GM23338 (cell line): ENCODE data around the gene MRTO4. TPM values are rescaled to one million over a fixed set of nuclear protein-coding genes. Genes with fewer than 3 reads are reported as not detected.

Experiments
- ATAC-seq: fragments of 200-7000 bp; cut with Tn5 transposase; 3 replicates; pipeline ENCODE4 v1.9.1; 2020
- DNase-seq: peaks from one replicate; pipeline ENCODE4 v3.0.0-alpha.2; 2015; ENCODE audit warnings: low spot score
- H2AFZ ChIP-seq: fragments of 200-600 bp; sonication (generic); 2 replicates; pipeline ENCODE4 v1.8.0; 2016; ENCODE audit warnings: antibody characterized with exemption, mild to moderate bottlenecking, moderate library complexity
- H3F3A ChIP-seq: fragments of 200-600 bp; sonication (generic); replicated peaks from 2 replicates; pipeline ENCODE4 v1.8.0; 2017; ENCODE audit warnings: antibody characterized with exemption, mixed run types, low read depth
- H3K27ac ChIP-seq: fragments of 200-600 bp; sonication (generic); 2 replicates; pipeline ENCODE4 v1.6.1; 2016; ENCODE audit warnings: low read depth
- H3K27me3 ChIP-seq: fragments of 200-600 bp; sonication (generic); 2 replicates; pipeline ENCODE4 v1.8.0; 2016; ENCODE audit warnings: mild to moderate bottlenecking, mixed run types, moderate library complexity; ENCODE audit not compliant: insufficient read depth
- H3K36me3 ChIP-seq: fragments of 200-600 bp; sonication (generic); 2 replicates; pipeline ENCODE4 v1.8.0; 2016; ENCODE audit warnings: mild to moderate bottlenecking; ENCODE audit not compliant: insufficient read depth
- H3K4me1 ChIP-seq: fragments of 200-600 bp; sonication (generic); 2 replicates; pipeline ENCODE4 v1.8.0; 2016; ENCODE audit warnings: mild to moderate bottlenecking, moderate library complexity; ENCODE audit not compliant: insufficient read depth
- H3K4me2 ChIP-seq: fragments of 200-600 bp; sonication (generic); 2 replicates; pipeline ENCODE4 v1.7.1; 2017; ENCODE audit warnings: mixed run types
- H3K4me3 ChIP-seq: fragments of 200-600 bp; sonication (generic); 2 replicates; pipeline ENCODE4 v1.6.1; 2016; ENCODE audit warnings: mixed run types
- H3K79me2 ChIP-seq: fragments of 200-600 bp; sonication (generic); replicated peaks from 2 replicates; pipeline ENCODE4 v1.8.0; 2017; ENCODE audit warnings: mild to moderate bottlenecking; ENCODE audit not compliant: insufficient read depth
- H3K9me2 ChIP-seq: fragments of 200-600 bp; sonication (generic); 2 replicates; pipeline ENCODE4 v1.8.0; 2017; ENCODE audit not compliant: insufficient read depth
- H4K20me1 ChIP-seq: fragments of 200-600 bp; sonication (generic); replicated peaks from 2 replicates; pipeline ENCODE4 v1.8.0; 2017; ENCODE audit warnings: mild to moderate bottlenecking; ENCODE audit not compliant: insufficient read depth
- H3K27ac Mint-ChIP-seq: 2 replicates; pipeline ENCODE4 v1.8.0; 2020; ENCODE audit warnings: inconsistent platforms, mild to moderate bottlenecking, moderate library complexity, mixed read lengths
- H3K27me3 Mint-ChIP-seq: 3 replicates; pipeline ENCODE4 v1.8.0; 2022; ENCODE audit warnings: low read depth, mild to moderate bottlenecking, moderate library complexity, mixed read lengths, inconsistent platforms; ENCODE audit not compliant: insufficient read depth, poor library complexity
- H3K36me3 Mint-ChIP-seq: 3 replicates; pipeline ENCODE4 v1.8.0; 2021; ENCODE audit warnings: low read depth, mild to moderate bottlenecking, inconsistent platforms, moderate library complexity, mixed read lengths
- H3K4me1 Mint-ChIP-seq: 3 replicates; pipeline ENCODE4 v1.8.0; 2020; ENCODE audit warnings: mild to moderate bottlenecking, inconsistent platforms, mixed read lengths
- H3K4me3 Mint-ChIP-seq: 3 replicates; pipeline ENCODE4 v1.8.0; 2021; ENCODE audit warnings: moderate library complexity, mild to moderate bottlenecking, inconsistent platforms, mixed read lengths
- H3K9me3 Mint-ChIP-seq: 3 replicates; pipeline ENCODE4 v1.8.0; 2020; ENCODE audit warnings: moderate library complexity, mild to moderate bottlenecking, inconsistent platforms, mixed read lengths
- EZH2phosphoT487 ChIP-seq: fragments of 200-600 bp; sonication (generic); IDR thresholded peaks from one replicate; pipeline ENCODE4 v1.8.1; 2018; ENCODE audit warnings: antibody characterized with exemption; ENCODE audit not compliant: unreplicated experiment
- REST ChIP-seq: IDR thresholded peaks from one replicate; pipeline ENCODE4 v1.6.1; 2018; ENCODE audit warnings: antibody characterized with exemption; ENCODE audit not compliant: unreplicated experiment
- STAT1 ChIP-seq: IDR thresholded peaks from one replicate; pipeline ENCODE4 v1.6.1; 2016; ENCODE audit warnings: antibody characterized with exemption; ENCODE audit not compliant: unreplicated experiment
- ZNF331 ChIP-seq: fragments of 250-450 bp; sonication (Bioruptor Pico); IDR thresholded peaks from 2 replicates; pipeline ENCODE4 v1.5.0; 2020; ENCODE audit warnings: low read depth, mild to moderate bottlenecking, moderate library complexity
- polyA plus RNA-seq: library from polyadenylated mRNA; unstranded; fragments of >200 nt; fragmentation: Nextera tagmentation; extraction: Ambion mirVana; gene quantifications from 2 replicates; pipeline ENCODE4 v1.2.1, GENCODE V29; 2016
- total RNA-seq: library from RNA; depleted of rRNA; stranded (reverse); fragments of >200 nt; shearing (Covaris generic); gene quantifications from 2 replicates; pipeline ENCODE4 v1.2.3, GENCODE V29; 2014
- TF ChIP-seq, protein P1 (sequence below), 2 experiments: fragments of 200-600 bp in 1 of 2; sonication (generic) in 1 of 2; conservative IDR thresholded peaks; 2 replicates each; pipeline versions ENCODE4 v1.5.1 to v1.6.1; 2016 to 2017; ENCODE audit warnings: antibody characterized with exemption in 2 of 2, low read depth in 2 of 2, mild to moderate bottlenecking in 2 of 2, moderate library complexity in 1 of 2
- TF ChIP-seq, protein P2 (sequence below): fragments of 250-450 bp; sonication (Bioruptor Pico); IDR thresholded peaks from 2 replicates; pipeline ENCODE4 v1.5.0; 2020; ENCODE audit warnings: mild to moderate bottlenecking, moderate library complexity

Gene MRTO4
- total and polyA plus RNA-seq, 2 experiments from 2014 or later, result 54.2 to 88.5 TPM

GRCh38 chr1:19232524-19232846 lies 19.1 kb upstream of the MRTO4 start:
- Mint-ChIP-seq H3K9me3 (no peaks in the 10 kb centered on the region), H3K27me3 (peaks cover 2% of the 10 kb centered on the region), H3K4me3 (no peak overlapping the region), H3K4me1 (no peaks in the 10 kb centered on the region), H3K36me3 (peaks cover 79% of the 10 kb centered on the region), H3K27ac (no peak overlapping the region)
- ATAC-seq (no peak), DNase-seq (no peak)
- H3K9me2 ChIP-seq, result no peaks in the 10 kb centered on the region
- no peak overlapping the region for H3K4me3 ChIP-seq
- no peaks in the 10 kb centered on the region for H3F3A ChIP-seq
- TF ChIP-seq ZNF331 (CRISPR knock-in tag), result no peak
- TF ChIP-seq, protein P1, sequence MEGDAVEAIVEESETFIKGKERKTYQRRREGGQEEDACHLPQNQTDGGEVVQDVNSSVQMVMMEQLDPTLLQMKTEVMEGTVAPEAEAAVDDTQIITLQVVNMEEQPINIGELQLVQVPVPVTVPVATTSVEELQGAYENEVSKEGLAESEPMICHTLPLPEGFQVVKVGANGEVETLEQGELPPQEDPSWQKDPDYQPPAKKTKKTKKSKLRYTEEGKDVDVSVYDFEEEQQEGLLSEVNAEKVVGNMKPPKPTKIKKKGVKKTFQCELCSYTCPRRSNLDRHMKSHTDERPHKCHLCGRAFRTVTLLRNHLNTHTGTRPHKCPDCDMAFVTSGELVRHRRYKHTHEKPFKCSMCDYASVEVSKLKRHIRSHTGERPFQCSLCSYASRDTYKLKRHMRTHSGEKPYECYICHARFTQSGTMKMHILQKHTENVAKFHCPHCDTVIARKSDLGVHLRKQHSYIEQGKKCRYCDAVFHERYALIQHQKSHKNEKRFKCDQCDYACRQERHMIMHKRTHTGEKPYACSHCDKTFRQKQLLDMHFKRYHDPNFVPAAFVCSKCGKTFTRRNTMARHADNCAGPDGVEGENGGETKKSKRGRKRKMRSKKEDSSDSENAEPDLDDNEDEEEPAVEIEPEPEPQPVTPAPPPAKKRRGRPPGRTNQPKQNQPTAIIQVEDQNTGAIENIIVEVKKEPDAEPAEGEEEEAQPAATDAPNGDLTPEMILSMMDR (conservative IDR thresholded peaks at IDR 0.05; ENCODE audit: low read depth in 2 of 2), result peak in 1 of 2 experiments; percentile 7; a peak in 1 of 4 replicates
- H3K4me2 ChIP-seq, result no peak overlapping the region
- H4K20me1 ChIP-seq, result no peaks in the 10 kb centered on the region; the same call in none of the 2 replicates
- H3K79me2 ChIP-seq, result no peaks in the 10 kb centered on the region
- H3K4me1 ChIP-seq, result no peaks in the 10 kb centered on the region
- no peak overlapping the region for H3K27ac ChIP-seq
- peaks cover 63% of the 10 kb centered on the region for H3K36me3 ChIP-seq
- no peaks in the 10 kb centered on the region for H3K27me3 ChIP-seq
- H2AFZ ChIP-seq, result no peak overlapping the region

GRCh38 chr1:19234224-19234623 lies 17.4 kb upstream of the MRTO4 start:
- H3K4me3 ChIP-seq, result no peak overlapping the region
- H3K27me3 Mint-ChIP-seq, result peaks cover 2% of the 10 kb centered on the region
- H3K79me2 ChIP-seq, result no peaks in the 10 kb centered on the region
- no peak overlapping the region for H3K4me2 ChIP-seq
- H3F3A ChIP-seq, result no peaks in the 10 kb centered on the region
- no peak for TF ChIP-seq EZH2phosphoT487
- TF ChIP-seq, protein P2, sequence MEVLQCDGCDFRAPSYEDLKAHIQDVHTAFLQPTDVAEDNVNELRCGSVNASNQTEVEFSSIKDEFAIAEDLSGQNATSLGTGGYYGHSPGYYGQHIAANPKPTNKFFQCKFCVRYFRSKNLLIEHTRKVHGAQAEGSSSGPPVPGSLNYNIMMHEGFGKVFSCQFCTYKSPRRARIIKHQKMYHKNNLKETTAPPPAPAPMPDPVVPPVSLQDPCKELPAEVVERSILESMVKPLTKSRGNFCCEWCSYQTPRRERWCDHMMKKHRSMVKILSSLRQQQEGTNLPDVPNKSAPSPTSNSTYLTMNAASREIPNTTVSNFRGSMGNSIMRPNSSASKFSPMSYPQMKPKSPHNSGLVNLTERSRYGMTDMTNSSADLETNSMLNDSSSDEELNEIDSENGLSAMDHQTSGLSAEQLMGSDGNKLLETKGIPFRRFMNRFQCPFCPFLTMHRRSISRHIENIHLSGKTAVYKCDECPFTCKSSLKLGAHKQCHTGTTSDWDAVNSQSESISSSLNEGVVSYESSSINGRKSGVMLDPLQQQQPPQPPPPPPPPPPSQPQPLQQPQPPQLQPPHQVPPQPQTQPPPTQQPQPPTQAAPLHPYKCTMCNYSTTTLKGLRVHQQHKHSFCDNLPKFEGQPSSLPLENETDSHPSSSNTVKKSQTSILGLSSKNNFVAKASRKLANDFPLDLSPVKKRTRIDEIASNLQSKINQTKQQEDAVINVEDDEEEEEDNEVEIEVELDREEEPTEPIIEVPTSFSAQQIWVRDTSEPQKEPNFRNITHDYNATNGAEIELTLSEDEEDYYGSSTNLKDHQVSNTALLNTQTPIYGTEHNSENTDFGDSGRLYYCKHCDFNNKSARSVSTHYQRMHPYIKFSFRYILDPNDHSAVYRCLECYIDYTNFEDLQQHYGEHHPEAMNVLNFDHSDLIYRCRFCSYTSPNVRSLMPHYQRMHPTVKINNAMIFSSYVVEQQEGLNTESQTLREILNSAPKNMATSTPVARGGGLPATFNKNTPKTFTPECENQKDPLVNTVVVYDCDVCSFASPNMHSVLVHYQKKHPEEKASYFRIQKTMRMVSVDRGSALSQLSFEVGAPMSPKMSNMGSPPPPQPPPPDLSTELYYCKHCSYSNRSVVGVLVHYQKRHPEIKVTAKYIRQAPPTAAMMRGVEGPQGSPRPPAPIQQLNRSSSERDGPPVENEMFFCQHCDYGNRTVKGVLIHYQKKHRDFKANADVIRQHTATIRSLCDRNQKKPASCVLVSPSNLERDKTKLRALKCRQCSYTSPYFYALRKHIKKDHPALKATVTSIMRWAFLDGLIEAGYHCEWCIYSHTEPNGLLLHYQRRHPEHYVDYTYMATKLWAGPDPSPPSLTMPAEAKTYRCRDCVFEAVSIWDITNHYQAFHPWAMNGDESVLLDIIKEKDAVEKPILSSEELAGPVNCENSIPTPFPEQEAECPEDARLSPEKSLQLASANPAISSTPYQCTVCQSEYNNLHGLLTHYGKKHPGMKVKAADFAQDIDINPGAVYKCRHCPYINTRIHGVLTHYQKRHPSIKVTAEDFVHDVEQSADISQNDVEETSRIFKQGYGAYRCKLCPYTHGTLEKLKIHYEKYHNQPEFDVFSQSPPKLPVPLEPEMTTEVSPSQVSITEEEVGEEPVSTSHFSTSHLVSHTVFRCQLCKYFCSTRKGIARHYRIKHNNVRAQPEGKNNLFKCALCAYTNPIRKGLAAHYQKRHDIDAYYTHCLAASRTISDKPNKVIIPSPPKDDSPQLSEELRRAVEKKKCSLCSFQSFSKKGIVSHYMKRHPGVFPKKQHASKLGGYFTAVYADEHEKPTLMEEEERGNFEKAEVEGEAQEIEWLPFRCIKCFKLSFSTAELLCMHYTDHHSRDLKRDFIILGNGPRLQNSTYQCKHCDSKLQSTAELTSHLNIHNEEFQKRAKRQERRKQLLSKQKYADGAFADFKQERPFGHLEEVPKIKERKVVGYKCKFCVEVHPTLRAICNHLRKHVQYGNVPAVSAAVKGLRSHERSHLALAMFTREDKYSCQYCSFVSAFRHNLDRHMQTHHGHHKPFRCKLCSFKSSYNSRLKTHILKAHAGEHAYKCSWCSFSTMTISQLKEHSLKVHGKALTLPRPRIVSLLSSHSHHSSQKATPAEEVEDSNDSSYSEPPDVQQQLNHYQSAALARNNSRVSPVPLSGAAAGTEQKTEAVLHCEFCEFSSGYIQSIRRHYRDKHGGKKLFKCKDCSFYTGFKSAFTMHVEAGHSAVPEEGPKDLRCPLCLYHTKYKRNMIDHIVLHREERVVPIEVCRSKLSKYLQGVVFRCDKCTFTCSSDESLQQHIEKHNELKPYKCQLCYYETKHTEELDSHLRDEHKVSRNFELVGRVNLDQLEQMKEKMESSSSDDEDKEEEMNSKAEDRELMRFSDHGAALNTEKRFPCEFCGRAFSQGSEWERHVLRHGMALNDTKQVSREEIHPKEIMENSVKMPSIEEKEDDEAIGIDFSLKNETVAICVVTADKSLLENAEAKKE (CRISPR knock-in tag), result no peak
- no peak for TF ChIP-seq REST
- TF ChIP-seq STAT1, result no peak
- TF ChIP-seq, protein P1 (conservative IDR thresholded peaks at IDR 0.05; ENCODE audit: low read depth in 2 of 2), result no peak
- H3K9me3 Mint-ChIP-seq, result no peaks in the 10 kb centered on the region
- no peak overlapping the region for H3K27ac Mint-ChIP-seq
- H3K27ac ChIP-seq, result no peak overlapping the region
- no peaks in the 10 kb centered on the region for H3K27me3 ChIP-seq
- H3K4me3 Mint-ChIP-seq, result no peak overlapping the region
- ATAC-seq (no peak), DNase-seq (no peak)
- H2AFZ ChIP-seq, result no peak overlapping the region
- H3K4me1 Mint-ChIP-seq, result no peaks in the 10 kb centered on the region
- H3K36me3 ChIP-seq, result peaks cover 76% of the 10 kb centered on the region
- H3K4me1 ChIP-seq, result no peaks in the 10 kb centered on the region
- H4K20me1 ChIP-seq, result no peaks in the 10 kb centered on the region; the same call in 1 of the 2 replicates
- H3K9me2 ChIP-seq, result no peaks in the 10 kb centered on the region
- peaks cover 82% of the 10 kb centered on the region for H3K36me3 Mint-ChIP-seq
